A549 treated with AZD2906 at 1 μM for 4 hours (cell line): ENCODE results near the gene SERTAD1. TPM values are rescaled to one million over a fixed set of nuclear protein-coding genes. Genes with fewer than 3 reads are reported as not detected.

Source experiments
- total RNA-seq: library from RNA; stranded (reverse); fragments of 200-300 nt; extraction: Qiagen RNA extraction; gene quantifications from 5 replicates; pipeline ENCODE4 v1.2.3, GENCODE V29; 2022

Gene SERTAD1
- total RNA-seq: 24.6 to 40.8 TPM (median 30.7 TPM) in 5 replicates

GRCh38 chr19:40425450-40426287 is at the start of gene SERTAD1:
TSS of gene SERTAD1 (minus strand) at chr19:40425992. CDS start at chr19:40423546, 2,446 bp downstream.

GRCh38 chr19:40466985-40467734 is 41.4 kb upstream of the SERTAD1 start, which contains the start of gene SPTBN4:
TSS of gene SPTBN4 (plus strand) at chr19:40467001. CDS start at chr19:40472622, 5,621 bp downstream.

GRCh38 chr19:40465557-40466218 is 39.9 kb upstream of the SERTAD1 start, which contains the start of gene BLVRB:
TSS of gene BLVRB (minus strand) at chr19:40465745. CDS start at chr19:40465688, 57 bp downstream.

GRCh38 chr19:40444000-40444824 is 18.4 kb upstream of the SERTAD1 start, which contains the start of gene SERTAD3:
TSS of gene SERTAD3 (minus strand) at chr19:40444335. CDS start at chr19:40442080, 2,255 bp downstream.

GRCh38 chr19:40413291-40413845 is 12.4 kb downstream of the SERTAD1 start, which contains the start of gene PRX:
TSS of gene PRX (minus strand) at chr19:40413378. CDS start at chr19:40407932, 5,446 bp downstream.

GRCh38 chr19:40390084-40390742 is 35.6 kb downstream of the SERTAD1 start, which contains the start of gene HIPK4:
TSS of gene HIPK4 (minus strand) at chr19:40390181. CDS start at chr19:40389902, 279 bp downstream.

Other genes starting within 250 kb of the SERTAD1 start
- gene MAP3K10, start 234.6 kb downstream of the SERTAD1 start, total RNA-seq: 12.7 to 16.7 TPM (median 14.6 TPM) in 5 replicates
- gene TTC9B, start 207.6 kb downstream of the SERTAD1 start, total RNA-seq: 0.20 to 0.61 TPM (median 0.49 TPM) in 5 replicates
- gene CCNP, start 199.3 kb downstream of the SERTAD1 start, total RNA-seq: 0.09 to 0.52 TPM (median 0.29 TPM) in 5 replicates
- 121 to 176 TPM (median 170 TPM) in 5 replicates for gene AKT2, start 140.6 kb downstream of the SERTAD1 start, total RNA-seq
- gene C19orf47, start 77.6 kb downstream of the SERTAD1 start, total RNA-seq: 23.6 to 32.3 TPM (median 31.8 TPM) in 5 replicates
- gene PLD3, start 77.3 kb downstream of the SERTAD1 start, total RNA-seq: 264 to 282 TPM (median 273 TPM) in 5 replicates
- gene HIPK4, start 35.8 kb downstream of the SERTAD1 start, total RNA-seq: 0.28 to 0.43 TPM (median 0.33 TPM) in 5 replicates
- gene PRX, start 12.6 kb downstream of the SERTAD1 start, total RNA-seq: 1.1 to 1.8 TPM (median 1.3 TPM) in 5 replicates
- 36.8 to 45.9 TPM (median 41.9 TPM) in 5 replicates for gene SERTAD3, start 18.3 kb upstream of the SERTAD1 start, total RNA-seq
- 254 to 367 TPM (median 326 TPM) in 5 replicates for gene BLVRB, start 39.8 kb upstream of the SERTAD1 start, total RNA-seq
- gene SPTBN4, start 41.0 kb upstream of the SERTAD1 start, total RNA-seq: 0.49 to 0.69 TPM (median 0.64 TPM) in 5 replicates
- gene SHKBP1, start 150.9 kb upstream of the SERTAD1 start, total RNA-seq: 96.5 to 144 TPM (median 133 TPM) in 5 replicates
- 41.4 to 56.4 TPM (median 53.5 TPM) in 5 replicates for gene LTBP4, start 175.4 kb upstream of the SERTAD1 start, total RNA-seq